ENCODE measurements around the gene PIGS. TPM values are rescaled to one million over a fixed set of nuclear protein-coding genes. Genes with fewer than 3 reads are reported as not detected.

Gene PIGS
- total RNA-seq, 6 experiments from 2014 or later: 69.5 to 94.7 (median 78.0) TPM

DNA sequence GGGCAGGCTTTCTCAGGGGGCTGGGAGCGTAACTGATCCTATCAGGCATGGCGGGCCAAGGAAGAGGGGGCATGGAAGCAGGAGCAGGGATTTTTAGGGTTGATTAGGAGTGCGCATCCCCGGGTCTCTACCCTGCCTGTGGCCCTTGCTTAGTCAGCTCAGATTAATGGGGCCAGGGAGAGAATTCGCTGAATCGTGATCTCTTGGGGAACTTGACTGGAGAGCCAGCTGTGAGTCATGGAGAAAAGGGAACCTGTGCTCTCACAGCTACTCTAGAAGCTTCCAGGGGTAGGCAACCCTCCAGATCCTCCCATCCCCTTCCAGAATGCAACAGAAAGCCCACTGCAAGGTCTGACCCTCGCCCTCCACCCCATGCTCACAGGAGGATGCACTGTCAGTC, 61.5 kb downstream of the PIGS start:
- H3K27me3 Mint-ChIP-seq (ENCODE audit: insufficient read depth): peaks cover 52% of the 10 kb centered on the region
- H3K4me1 Mint-ChIP-seq (ENCODE audit: low read depth): no peaks in the 10 kb centered on the region
- H3K9me3 Mint-ChIP-seq: no peaks in the 10 kb centered on the region
- H3K27ac Mint-ChIP-seq: no peak overlapping the region
- no peak for TF ChIP-seq CTCF (IDR thresholded peaks at IDR 0.05)
- H3K36me3 Mint-ChIP-seq (ENCODE audit: low read depth): no peaks in the 10 kb centered on the region
- H3K4me3 Mint-ChIP-seq: no peak overlapping the region
- DNase-seq: no peak

GRCh38 chr17:28508211-28508724, 63.1 kb downstream of the PIGS start:
- Mint-ChIP-seq H3K4me3 (no peak overlapping the region), H3K36me3 (ENCODE audit: low read depth) (no peaks in the 10 kb centered on the region), H3K9me3 (no peaks in the 10 kb centered on the region), H3K4me1 (ENCODE audit: low read depth) (no peaks in the 10 kb centered on the region), H3K27ac (no peak overlapping the region), H3K27me3 (ENCODE audit: insufficient read depth) (peaks cover 45% of the 10 kb centered on the region)
- no peak for TF ChIP-seq CTCF (IDR thresholded peaks at IDR 0.05)
- DNase-seq: no peak

DNA sequence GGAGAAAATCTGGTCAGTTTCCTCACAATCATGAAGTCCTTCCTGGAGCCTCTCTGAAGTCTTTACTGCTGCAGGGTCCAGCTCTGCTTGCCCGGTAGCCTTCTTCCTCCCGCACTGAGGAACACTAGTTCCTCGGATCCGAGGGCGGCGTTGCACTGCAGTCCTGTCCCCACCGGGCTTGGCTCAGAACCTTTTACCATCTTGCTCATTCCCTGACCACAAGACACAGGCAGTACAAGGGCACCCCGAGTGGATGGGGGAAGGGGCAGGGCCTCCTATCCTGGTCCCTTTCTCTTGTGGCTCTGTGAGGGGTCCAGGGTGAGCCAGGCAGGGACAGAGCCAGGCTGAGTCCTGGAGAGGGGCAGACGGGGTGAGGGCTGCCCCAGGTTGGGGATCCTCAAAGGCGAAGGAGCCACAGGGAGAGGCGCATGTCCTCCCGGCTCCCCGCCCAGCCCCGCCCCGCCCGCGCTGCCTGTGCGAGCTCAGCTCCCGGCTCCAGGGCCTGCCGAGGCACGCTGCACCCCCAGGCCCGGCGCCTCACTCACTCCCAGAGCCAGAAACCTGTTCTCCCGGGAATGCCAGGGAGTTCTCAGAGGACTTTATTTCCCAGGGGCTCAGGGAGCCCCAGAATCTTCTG, 63.6 kb downstream of the PIGS start:
- Mint-ChIP-seq H3K4me3 (no peak overlapping the region), H3K27ac (no peak overlapping the region), H3K9me3 (no peaks in the 10 kb centered on the region), H3K27me3 (ENCODE audit: insufficient read depth) (peaks cover 45% of the 10 kb centered on the region), H3K36me3 (ENCODE audit: low read depth) (no peaks in the 10 kb centered on the region), H3K4me1 (ENCODE audit: low read depth) (no peaks in the 10 kb centered on the region)
- DNase-seq: no peak
- no peak for TF ChIP-seq CTCF (IDR thresholded peaks at IDR 0.05)

DNA sequence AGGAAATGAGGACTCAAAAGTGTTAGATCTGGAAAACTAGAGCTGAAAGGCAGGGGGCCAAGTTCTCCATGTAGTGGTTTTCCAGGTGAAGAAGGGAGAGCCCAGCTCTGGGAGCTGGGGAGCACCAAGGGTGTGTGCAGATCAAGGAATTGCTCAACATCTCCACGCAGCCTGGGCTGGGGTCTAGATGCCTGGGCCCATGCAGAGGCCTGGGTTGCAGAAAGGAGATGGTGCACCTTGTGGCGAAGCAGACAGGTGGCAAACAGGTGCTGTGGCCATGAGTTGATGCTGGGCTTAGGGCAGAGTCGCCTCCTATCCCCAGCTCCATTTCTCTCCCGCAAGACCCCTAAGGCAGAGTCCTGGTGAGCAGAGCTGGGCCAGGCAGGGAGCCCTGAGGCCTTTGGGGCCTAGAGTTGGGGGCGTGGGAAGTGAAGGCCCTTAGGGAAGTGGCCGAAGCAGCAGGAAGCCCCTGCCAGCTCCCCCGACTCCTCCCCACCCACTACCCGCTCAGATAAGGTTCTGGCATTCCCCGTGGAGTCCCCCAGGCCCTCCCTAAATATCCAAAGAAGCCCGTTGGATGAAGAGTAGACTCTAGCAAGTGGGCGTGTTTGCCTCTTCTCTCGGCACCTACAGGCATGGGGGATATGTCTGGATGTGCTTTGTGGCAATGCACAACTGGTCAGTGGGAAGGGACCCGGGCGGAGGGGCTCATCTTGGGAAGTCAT, 64.4 kb downstream of the PIGS start:
- no peak overlapping the region for H3K4me3 Mint-ChIP-seq
- H3K4me1 Mint-ChIP-seq (ENCODE audit: low read depth): no peaks in the 10 kb centered on the region
- TF ChIP-seq CTCF (IDR thresholded peaks at IDR 0.05): no peak
- H3K27me3 Mint-ChIP-seq (ENCODE audit: insufficient read depth): peaks cover 42% of the 10 kb centered on the region
- no peaks in the 10 kb centered on the region for H3K9me3 Mint-ChIP-seq
- no peaks in the 10 kb centered on the region for H3K36me3 Mint-ChIP-seq (ENCODE audit: low read depth)
- DNase-seq: no peak
- no peak overlapping the region for H3K27ac Mint-ChIP-seq

DNA sequence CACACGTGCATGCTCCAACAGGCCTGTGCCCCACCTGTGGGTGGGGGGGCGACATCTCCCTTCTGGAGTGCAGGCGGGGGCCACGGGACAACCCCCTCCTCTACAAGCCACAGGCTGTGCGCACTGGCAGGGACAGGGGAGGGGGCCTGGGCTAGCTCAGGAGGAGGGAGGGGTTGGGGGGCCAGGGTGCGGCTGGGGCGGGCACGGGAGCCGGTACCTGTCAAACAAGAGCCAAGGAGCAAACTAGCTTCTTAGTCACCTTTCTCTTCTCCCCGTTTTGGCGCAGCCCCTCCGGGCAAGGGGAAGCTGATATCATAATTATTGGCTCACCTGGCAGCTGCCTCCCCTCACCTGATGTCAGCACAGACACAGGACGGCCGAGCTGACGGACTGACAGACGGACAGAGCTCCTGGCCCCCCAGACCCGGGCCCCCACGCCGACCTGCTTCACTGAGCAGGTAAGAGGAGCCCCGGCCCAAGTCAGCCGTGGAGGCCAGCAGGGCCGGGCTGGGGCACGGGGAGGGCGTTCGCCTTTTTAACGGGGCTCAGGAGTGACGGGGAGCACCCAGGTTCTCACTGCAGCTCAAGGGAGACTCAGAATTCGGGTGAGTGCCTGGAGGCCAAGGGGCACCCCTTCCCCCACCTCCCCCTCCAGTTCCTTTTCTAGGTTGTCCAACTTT, 65.2 kb downstream of the PIGS start, which contains the start of gene FOXN1:
TSS of gene FOXN1 (plus strand) at position 363 of the 680 bp plus-strand sequence. CDS start 17,622 bp downstream, outside the sequence.
- Mint-ChIP-seq H3K4me3 (no peak within 1 kb of the TSS), H3K9me3 (no peaks in the 10 kb centered on the region), H3K4me1 (ENCODE audit: low read depth) (no peaks in the 10 kb centered on the region), H3K27ac (no peak within 1 kb of the TSS), H3K27me3 (ENCODE audit: insufficient read depth) (peaks cover 45% of the 10 kb centered on the region), H3K36me3 (ENCODE audit: low read depth) (no peaks in the 10 kb centered on the region)
- DNase-seq: no peak
- no peak for TF ChIP-seq CTCF (IDR thresholded peaks at IDR 0.05)

All from HFFc6 (cell line).